PC-3 (cell line): Measurements from ENCODE around the gene CD28.

Experiments used
- EZH2 ChIP-seq: fragments of 300-600 bp; sonication (generic); IDR thresholded peaks from one replicate; pipeline ENCODE4 v1.6.1; 2017; ENCODE audit warnings: antibody characterized with exemption, mild to moderate bottlenecking, low read length; ENCODE audit not compliant: unreplicated experiment
- EZH2phosphoT487 ChIP-seq: fragments of 300-600 bp; sonication (generic); IDR thresholded peaks from 2 replicates; pipeline ENCODE4 v1.6.1; 2018; ENCODE audit warnings: mild to moderate bottlenecking, antibody characterized with exemption, low read length, borderline replicate concordance

GRCh38 chr2:203728321-203728720, 21.9 kb downstream of the CD28 start:
- TF ChIP-seq EZH2 (no peak), EZH2phosphoT487 (no peak)
